Measurements from ENCODE around the gene MINK1. TPM values are rescaled to one million over a fixed set of nuclear protein-coding genes. Genes with fewer than 3 reads are reported as not detected.

MINK1 gene
- total RNA-seq, 3 donors from 2014 or later (not counting 1 experiment from before 2014, with no cell fraction given), result 103 to 122 (median 110) TPM

- Mint-ChIP-seq H3K9me3 (no peaks in the 10 kb centered on the region), H3K27me3 (ENCODE audit: low read depth in 2 of 2) (no peaks in the 10 kb centered on the region), H3K27ac (peak within 1 kb of the TSS; percentile 93 to 94), H3K4me3 (peak within 1 kb of the TSS; percentile 91), H3K36me3 (no peaks in the 10 kb centered on the region), H3K4me1 (peaks cover 37 to 42% of the 10 kb centered on the region in 2 donors)
- peak; percentile 70 to 89 (median 75) for ATAC-seq
- Histone ChIP-seq H3K27ac (ENCODE audit: low read length) (peak within 1 kb of the TSS; percentile 88), H3K4me1 (ENCODE audit: control insufficient read depth, insufficient read depth, low read length) (peaks cover 58% of the 10 kb centered on the region), H3K4me3 (ENCODE audit: low read length) (peak within 1 kb of the TSS; percentile 74), H3K36me3 (ENCODE audit: control insufficient read depth, insufficient read depth, low read length) (peaks cover 22% of the 10 kb centered on the region), H3K27me3 (ENCODE audit: control insufficient read depth, insufficient read depth, low read length) (peaks cover 10% of the 10 kb centered on the region), H3K9me3 (ENCODE audit: control insufficient read depth, insufficient read depth, low read length) (no peaks in the 10 kb centered on the region)
- intact Hi-C loops (cut with micrococcal nuclease), result loop anchor here (1.0 to 5.0 kb wide), 3 partner anchors 10 to 102 kb away; partner anchors contain the start of gene PSMB6
- no peak for TF ChIP-seq CTCF (IDR thresholded peaks at IDR 0.05)
- DNase-seq, result peak; percentile 97
- WGBS (ENCODE audit: insufficient coverage), result 10% methylated on average over 60 of the region's 60 CpGs
Measured at GRCh38 chr17:4899341-4900230, 66.4 kb downstream of the MINK1 start, which contains the start of gene C17orf107. Gene C17orf107, plus strand, starts transcription at chr17:4899536. Its CDS starts 227 bp downstream, at chr17:4899763.

- peaks cover 58% of the 10 kb centered on the region for H3K4me1 ChIP-seq (ENCODE audit: control insufficient read depth, insufficient read depth, low read length)
- ATAC-seq (peak; percentile 36 to 45 (median 44)), DNase-seq (peak; percentile 71 to 90)
- Mint-ChIP-seq H3K9me3 (no peaks in the 10 kb centered on the region), H3K4me1 (peaks cover 37 to 42% of the 10 kb centered on the region in 2 donors), H3K27ac (peak overlapping the region; percentile 93 to 94), H3K36me3 (no peaks in the 10 kb centered on the region), H3K4me3 (peak overlapping the region; percentile 91), H3K27me3 (ENCODE audit: low read depth in 2 of 2) (no peaks in the 10 kb centered on the region)
- peaks cover 10% of the 10 kb centered on the region for H3K27me3 ChIP-seq (ENCODE audit: control insufficient read depth, insufficient read depth, low read length)
- intact Hi-C loops (cut with micrococcal nuclease), result loop anchor here (2.0 to 5.0 kb wide), 2 partner anchors 44 to 103 kb away; partner anchors contain the start of gene PSMB6
- H3K27ac ChIP-seq (ENCODE audit: low read length), result peak overlapping the region; percentile 88
- H3K9me3 ChIP-seq (ENCODE audit: control insufficient read depth, insufficient read depth, low read length), result no peaks in the 10 kb centered on the region
- H3K4me3 ChIP-seq (ENCODE audit: low read length), result peak overlapping the region; percentile 74
- TF ChIP-seq CTCF (IDR thresholded peaks at IDR 0.05), result no peak
- 13% methylated on average over 65 of the region's 65 CpGs for WGBS (ENCODE audit: insufficient coverage)
- H3K36me3 ChIP-seq (ENCODE audit: control insufficient read depth, insufficient read depth, low read length), result peaks cover 16% of the 10 kb centered on the region
Measured at GRCh38 chr17:4900231-4901107, 67.3 kb downstream of the MINK1 start.

- no peak for TF ChIP-seq CTCF (IDR thresholded peaks at IDR 0.05)
- H3K27me3 Mint-ChIP-seq (ENCODE audit: low read depth in 2 of 2), result no peaks in the 10 kb centered on the region
- ATAC-seq (no peak), DNase-seq (peak in 1 of 2 donors; percentile 31)
- Histone ChIP-seq H3K4me3 (ENCODE audit: low read length) (peak overlapping the region; percentile 28), H3K27me3 (ENCODE audit: control insufficient read depth, insufficient read depth, low read length) (peaks cover 10% of the 10 kb centered on the region), H3K4me1 (ENCODE audit: control insufficient read depth, insufficient read depth, low read length) (peaks cover 58% of the 10 kb centered on the region), H3K36me3 (ENCODE audit: control insufficient read depth, insufficient read depth, low read length) (peaks cover 10% of the 10 kb centered on the region), H3K27ac (ENCODE audit: low read length) (peak overlapping the region; percentile 88), H3K9me3 (ENCODE audit: control insufficient read depth, insufficient read depth, low read length) (no peaks in the 10 kb centered on the region)
- peak overlapping the region; percentile 93 to 94 for H3K27ac Mint-ChIP-seq
- intact Hi-C loops (cut with micrococcal nuclease), result loop anchor here (2.0 to 5.0 kb wide), 2 partner anchors 44 to 104 kb away; partner anchors contain the start of gene PSMB6
- peak overlapping the region; percentile 83 for H3K4me3 Mint-ChIP-seq
- H3K4me1 Mint-ChIP-seq, result peaks cover 37 to 42% of the 10 kb centered on the region in 2 donors
- H3K36me3 Mint-ChIP-seq, result no peaks in the 10 kb centered on the region
- no peaks in the 10 kb centered on the region for H3K9me3 Mint-ChIP-seq
- WGBS (ENCODE audit: insufficient coverage), result 38% methylated on average over 37 of the region's 37 CpGs
Measured at GRCh38 chr17:4901108-4901647, 68.0 kb downstream of the MINK1 start.
